ENCODE data around the gene PCSK7. TPM values are rescaled to one million over a fixed set of nuclear protein-coding genes. Genes with fewer than 3 reads are reported as not detected.
"Not testable (repeated sequence)": the region's sequence is repeated elsewhere in the genome, so short reads cannot be mapped to it uniquely, and the experiment has no call there.

The PCSK7 gene
- total RNA-seq, 1 donor from 2014 or later, result 93.6 TPM

DNA sequence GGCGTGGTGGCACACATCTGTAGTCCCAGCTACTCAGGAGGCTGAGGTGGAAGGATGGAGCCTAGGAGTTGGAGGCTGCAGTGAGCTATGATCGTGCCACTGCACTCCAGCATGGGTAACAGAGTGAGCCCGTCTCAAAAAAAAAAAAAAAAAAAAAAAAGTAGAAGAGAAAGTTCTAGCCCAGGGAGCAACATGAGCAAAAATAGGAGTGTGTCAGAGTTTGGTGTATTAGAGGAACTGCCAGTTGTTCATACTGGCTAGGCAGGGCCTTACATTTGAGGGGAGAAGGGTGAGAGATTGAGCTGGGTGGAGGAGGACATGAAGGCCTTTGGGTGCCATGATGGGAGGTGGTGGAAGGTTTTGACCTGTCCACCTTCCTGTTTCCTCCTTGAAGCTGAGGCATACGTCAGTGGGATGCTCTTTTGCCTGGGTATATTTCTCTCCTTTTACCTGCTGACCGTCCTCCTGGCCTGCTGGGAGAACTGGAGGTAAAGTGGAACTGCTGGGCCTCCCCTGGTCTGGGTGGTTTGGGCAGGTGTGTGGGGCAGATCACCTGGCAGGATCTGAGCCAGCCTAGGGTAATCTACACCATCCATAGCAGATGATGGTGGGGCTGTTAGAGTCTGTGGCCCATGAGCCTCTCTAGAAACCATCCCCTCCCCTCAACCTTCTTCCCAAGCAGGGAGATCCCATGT is 46.0 kb downstream of the PCSK7 start:
- H3K36me3 Mint-ChIP-seq (ENCODE audit: low read depth, unreplicated experiment), result peaks cover 28% of the 10 kb centered on the region
- TF ChIP-seq, protein P1, sequence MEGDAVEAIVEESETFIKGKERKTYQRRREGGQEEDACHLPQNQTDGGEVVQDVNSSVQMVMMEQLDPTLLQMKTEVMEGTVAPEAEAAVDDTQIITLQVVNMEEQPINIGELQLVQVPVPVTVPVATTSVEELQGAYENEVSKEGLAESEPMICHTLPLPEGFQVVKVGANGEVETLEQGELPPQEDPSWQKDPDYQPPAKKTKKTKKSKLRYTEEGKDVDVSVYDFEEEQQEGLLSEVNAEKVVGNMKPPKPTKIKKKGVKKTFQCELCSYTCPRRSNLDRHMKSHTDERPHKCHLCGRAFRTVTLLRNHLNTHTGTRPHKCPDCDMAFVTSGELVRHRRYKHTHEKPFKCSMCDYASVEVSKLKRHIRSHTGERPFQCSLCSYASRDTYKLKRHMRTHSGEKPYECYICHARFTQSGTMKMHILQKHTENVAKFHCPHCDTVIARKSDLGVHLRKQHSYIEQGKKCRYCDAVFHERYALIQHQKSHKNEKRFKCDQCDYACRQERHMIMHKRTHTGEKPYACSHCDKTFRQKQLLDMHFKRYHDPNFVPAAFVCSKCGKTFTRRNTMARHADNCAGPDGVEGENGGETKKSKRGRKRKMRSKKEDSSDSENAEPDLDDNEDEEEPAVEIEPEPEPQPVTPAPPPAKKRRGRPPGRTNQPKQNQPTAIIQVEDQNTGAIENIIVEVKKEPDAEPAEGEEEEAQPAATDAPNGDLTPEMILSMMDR (IDR thresholded peaks at IDR 0.05; ENCODE audit: unreplicated experiment), result no peak
- H3K9me3 Mint-ChIP-seq (ENCODE audit: unreplicated experiment), result no peaks in the 10 kb centered on the region
- no peak overlapping the region for H3K27ac Mint-ChIP-seq (ENCODE audit: unreplicated experiment)
- peaks cover 12% of the 10 kb centered on the region for H3K27me3 Mint-ChIP-seq (ENCODE audit: unreplicated experiment)
- H3K4me3 Mint-ChIP-seq (ENCODE audit: unreplicated experiment), result peak overlapping the region; percentile 67
- no peak for DNase-seq (ENCODE audit: low spot score)
- peaks cover 11% of the 10 kb centered on the region for H3K4me1 Mint-ChIP-seq (ENCODE audit: unreplicated experiment)

GRCh38 chr11:117183724-117184349 is 48.0 kb downstream of the PCSK7 start:
- no peak overlapping the region for H3K27ac Mint-ChIP-seq (ENCODE audit: unreplicated experiment)
- peaks cover 24% of the 10 kb centered on the region for H3K36me3 Mint-ChIP-seq (ENCODE audit: low read depth, unreplicated experiment)
- peaks cover 18% of the 10 kb centered on the region for H3K4me1 Mint-ChIP-seq (ENCODE audit: unreplicated experiment)
- H3K4me3 Mint-ChIP-seq (ENCODE audit: unreplicated experiment), result no peak overlapping the region
- H3K9me3 Mint-ChIP-seq (ENCODE audit: unreplicated experiment), result no peaks in the 10 kb centered on the region
- TF ChIP-seq, protein P1 (IDR thresholded peaks at IDR 0.05; ENCODE audit: unreplicated experiment), result no peak
- peaks cover 11% of the 10 kb centered on the region for H3K27me3 Mint-ChIP-seq (ENCODE audit: unreplicated experiment)
- DNase-seq (ENCODE audit: low spot score), result no peak

- not testable (repeated sequence) for H3K27ac Mint-ChIP-seq (ENCODE audit: unreplicated experiment); H3K4me3 Mint-ChIP-seq (ENCODE audit: unreplicated experiment); DNase-seq (ENCODE audit: low spot score); H3K9me3 Mint-ChIP-seq (ENCODE audit: unreplicated experiment)
- H3K27me3 Mint-ChIP-seq (ENCODE audit: unreplicated experiment), result peaks cover 11% of the 10 kb centered on the region
- H3K36me3 Mint-ChIP-seq (ENCODE audit: low read depth, unreplicated experiment), result peaks cover 24% of the 10 kb centered on the region
- peaks cover 18% of the 10 kb centered on the region for H3K4me1 Mint-ChIP-seq (ENCODE audit: unreplicated experiment)
Observed at GRCh38 chr11:117183178-117183577, 48.7 kb downstream of the PCSK7 start.

- Mint-ChIP-seq H3K4me3 (ENCODE audit: unreplicated experiment) (no peak overlapping the region), H3K36me3 (ENCODE audit: low read depth, unreplicated experiment) (peaks cover 24% of the 10 kb centered on the region), H3K9me3 (ENCODE audit: unreplicated experiment) (no peaks in the 10 kb centered on the region), H3K4me1 (ENCODE audit: unreplicated experiment) (peaks cover 24% of the 10 kb centered on the region), H3K27me3 (ENCODE audit: unreplicated experiment) (peaks cover 11% of the 10 kb centered on the region), H3K27ac (ENCODE audit: unreplicated experiment) (no peak overlapping the region)
- no peak for DNase-seq (ENCODE audit: low spot score)
- TF ChIP-seq, protein P1 (IDR thresholded peaks at IDR 0.05; ENCODE audit: unreplicated experiment), result no peak
Observed at GRCh38 chr11:117182551-117182935, 49.3 kb downstream of the PCSK7 start.

DNA sequence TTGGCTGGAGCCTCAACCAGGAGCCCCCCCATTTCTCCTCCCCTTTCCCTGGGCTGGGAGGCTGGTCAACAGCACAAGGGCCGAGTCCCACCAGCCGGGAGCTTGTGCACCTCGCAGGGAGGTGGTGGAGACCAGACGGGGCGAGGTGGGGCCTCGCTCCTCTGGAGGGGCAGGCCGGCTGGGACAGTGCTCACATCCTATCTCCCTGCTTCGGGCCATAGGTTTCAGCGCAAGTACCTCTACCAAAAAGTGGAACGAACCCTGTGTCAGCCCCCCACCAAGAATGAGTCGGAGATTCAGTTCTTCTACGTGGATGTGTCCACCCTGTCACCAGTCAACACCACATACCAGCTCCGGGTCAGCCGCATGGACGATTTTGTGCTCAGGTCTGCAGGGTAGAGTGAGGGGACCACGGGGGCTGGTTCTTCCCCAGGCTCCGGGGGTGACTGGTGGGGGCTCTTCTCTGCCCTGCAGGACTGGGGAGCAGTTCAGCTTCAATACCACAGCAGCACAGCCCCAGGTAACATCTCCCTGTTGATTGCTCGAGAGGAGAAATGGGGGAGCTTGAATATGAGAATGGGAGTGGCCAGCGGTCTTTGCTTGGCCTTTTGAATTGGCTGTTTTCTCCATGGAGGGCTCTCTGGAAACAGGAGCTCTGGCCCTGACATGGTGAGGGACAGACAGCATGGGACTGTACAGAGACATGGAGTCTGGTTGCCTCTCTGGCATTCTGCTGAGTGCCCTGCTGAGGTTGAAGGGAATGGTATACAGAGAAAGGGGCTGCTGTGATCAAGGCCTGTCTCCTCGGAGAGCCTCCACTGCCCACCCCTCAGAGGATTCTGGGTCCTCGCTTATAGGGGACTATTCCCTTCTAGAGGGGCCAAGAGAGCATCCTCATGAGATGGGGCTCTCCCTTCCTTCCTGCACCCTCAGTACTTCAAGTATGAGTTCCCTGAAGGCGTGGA is 50.0 kb downstream of the PCSK7 start:
- H3K27ac Mint-ChIP-seq (ENCODE audit: unreplicated experiment), result no peak overlapping the region
- H3K27me3 Mint-ChIP-seq (ENCODE audit: unreplicated experiment), result peaks cover 9% of the 10 kb centered on the region

More for the DNA sequence above, 50.0 kb downstream of the PCSK7 start:
- Mint-ChIP-seq H3K36me3 (ENCODE audit: low read depth, unreplicated experiment) (peaks cover 19% of the 10 kb centered on the region), H3K9me3 (ENCODE audit: unreplicated experiment) (no peaks in the 10 kb centered on the region), H3K4me1 (ENCODE audit: unreplicated experiment) (peaks cover 24% of the 10 kb centered on the region), H3K4me3 (ENCODE audit: unreplicated experiment) (no peak overlapping the region)
- DNase-seq (ENCODE audit: low spot score), result no peak
- TF ChIP-seq, protein P1 (IDR thresholded peaks at IDR 0.05; ENCODE audit: unreplicated experiment), result no peak
